GM12872 (cell line): Measurements from ENCODE around the gene MAST3.
A peak's percentile ranks its signal among the peaks of the same experiment; 100 is the strongest.

Experiments used
- TF ChIP-seq, protein P1 (sequence below): IDR thresholded peaks from 3 replicates; pipeline ENCODE4 v1.5.1; 2011; ENCODE audit warnings: low read depth, mild to moderate bottlenecking, low read length, moderate library complexity; ENCODE audit not compliant: insufficient read depth

The MAST3 gene

DNA sequence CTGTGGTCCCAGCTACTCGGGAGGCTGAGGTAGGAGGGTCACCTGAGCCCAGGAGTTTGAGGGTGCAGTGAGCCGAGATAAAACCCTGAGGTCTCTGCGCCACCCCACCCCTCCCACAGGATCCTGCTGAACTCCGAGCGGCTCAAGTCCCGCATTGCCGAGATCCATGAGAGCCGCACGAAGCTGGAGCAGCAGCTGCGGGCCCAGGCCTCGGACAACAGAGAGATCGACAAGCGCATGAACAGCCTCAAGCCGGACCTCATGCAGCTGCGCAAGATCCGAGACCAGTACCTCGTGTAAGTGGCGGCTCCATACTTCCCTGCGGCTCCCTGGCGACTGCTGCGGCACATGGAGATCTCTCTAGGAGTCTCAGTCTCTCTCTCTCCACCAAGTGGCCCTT, 69.4 kb downstream of the MAST3 start:
- TF ChIP-seq, protein P1, sequence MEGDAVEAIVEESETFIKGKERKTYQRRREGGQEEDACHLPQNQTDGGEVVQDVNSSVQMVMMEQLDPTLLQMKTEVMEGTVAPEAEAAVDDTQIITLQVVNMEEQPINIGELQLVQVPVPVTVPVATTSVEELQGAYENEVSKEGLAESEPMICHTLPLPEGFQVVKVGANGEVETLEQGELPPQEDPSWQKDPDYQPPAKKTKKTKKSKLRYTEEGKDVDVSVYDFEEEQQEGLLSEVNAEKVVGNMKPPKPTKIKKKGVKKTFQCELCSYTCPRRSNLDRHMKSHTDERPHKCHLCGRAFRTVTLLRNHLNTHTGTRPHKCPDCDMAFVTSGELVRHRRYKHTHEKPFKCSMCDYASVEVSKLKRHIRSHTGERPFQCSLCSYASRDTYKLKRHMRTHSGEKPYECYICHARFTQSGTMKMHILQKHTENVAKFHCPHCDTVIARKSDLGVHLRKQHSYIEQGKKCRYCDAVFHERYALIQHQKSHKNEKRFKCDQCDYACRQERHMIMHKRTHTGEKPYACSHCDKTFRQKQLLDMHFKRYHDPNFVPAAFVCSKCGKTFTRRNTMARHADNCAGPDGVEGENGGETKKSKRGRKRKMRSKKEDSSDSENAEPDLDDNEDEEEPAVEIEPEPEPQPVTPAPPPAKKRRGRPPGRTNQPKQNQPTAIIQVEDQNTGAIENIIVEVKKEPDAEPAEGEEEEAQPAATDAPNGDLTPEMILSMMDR = no peak

DNA sequence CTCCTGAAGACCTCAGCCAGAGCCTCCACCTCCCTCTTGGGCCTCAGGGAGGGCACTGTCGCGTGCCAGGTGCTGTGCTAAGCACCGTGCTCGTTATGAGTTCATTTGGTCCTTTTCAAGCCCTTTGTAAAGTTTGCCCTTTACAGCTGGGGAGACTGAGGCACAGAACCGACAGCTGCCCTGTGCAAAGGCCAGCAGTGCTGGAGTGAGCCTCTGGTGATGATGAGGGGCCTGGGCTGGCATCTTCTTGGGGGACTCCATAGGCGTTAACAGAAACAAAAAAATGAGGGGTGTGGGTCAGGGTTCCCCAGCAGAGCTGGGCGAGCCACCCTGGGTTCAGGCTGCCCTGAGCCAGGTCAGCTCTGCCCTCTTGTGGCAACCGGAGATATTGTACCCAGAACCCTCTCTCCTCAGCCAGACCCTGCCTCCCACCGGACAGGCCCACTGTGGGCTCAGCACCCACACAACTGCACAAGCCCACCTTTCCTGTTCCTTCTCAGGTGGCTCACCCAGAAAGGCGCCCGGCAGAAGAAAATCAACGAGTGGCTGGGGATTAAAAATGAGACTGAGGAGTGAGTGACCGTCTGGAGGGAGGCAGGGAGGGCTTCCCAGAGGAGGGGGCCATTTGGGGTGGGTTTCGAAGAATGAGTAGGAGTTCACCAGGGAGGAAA, 70.5 kb downstream of the MAST3 start:
- TF ChIP-seq, protein P1 = peak; percentile 94

DNA sequence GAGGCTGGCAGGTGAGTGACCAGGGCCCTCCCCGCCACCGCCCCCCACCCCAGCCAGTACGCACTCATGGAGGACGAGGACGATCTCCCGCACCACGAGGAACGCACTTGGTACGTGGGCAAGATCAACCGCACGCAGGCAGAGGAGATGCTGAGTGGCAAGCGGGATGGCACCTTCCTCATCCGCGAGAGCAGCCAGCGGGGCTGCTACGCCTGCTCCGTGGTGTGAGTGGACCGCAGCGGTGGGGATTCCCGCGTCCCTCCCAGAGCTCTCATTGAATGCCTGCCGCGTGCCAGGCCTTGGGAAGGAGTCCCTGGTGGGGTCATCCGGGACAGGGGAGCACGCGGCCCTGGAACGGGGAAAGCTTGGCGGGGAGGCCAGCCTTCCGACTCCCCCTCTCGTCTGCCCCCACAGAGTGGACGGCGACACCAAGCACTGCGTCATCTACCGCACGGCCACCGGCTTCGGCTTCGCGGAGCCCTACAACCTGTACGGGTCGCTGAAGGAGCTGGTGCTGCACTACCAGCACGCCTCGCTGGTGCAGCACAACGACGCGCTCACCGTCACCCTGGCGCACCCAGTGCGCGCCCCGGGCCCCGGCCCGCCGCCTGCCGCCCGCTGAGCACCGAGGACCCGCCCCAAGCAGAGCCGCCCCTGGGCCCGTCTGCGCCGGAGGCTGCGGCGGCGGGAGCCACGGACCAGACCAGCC, 71.2 kb downstream of the MAST3 start:
- TF ChIP-seq, protein P1 = no peak

DNA sequence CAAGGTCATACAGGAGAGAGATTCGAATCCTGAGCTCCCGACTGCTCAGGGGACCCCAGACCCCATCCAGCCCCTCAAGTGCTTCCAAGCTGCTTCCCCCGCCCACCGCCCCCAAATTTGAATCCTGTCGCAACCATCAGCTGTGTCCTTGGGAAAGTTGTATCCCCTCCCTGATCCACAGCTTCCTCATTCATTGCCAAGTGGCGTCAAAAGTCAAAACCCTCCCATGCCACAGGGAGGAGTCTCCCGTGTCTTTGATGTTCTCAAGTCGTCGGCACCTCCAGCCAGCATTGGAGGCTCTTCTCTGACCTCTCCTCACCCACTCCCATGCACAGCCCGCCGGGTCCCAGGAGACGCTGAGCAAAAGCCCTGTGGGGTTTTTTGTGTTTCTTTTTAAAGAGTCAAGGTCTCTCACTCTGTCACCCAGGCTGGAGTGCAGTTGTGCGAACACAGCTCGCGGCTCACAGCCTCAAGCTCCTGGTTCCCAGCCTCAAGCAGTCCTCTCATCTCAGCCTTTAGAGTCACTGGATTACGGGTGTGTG, 73.2 kb downstream of the MAST3 start:
- TF ChIP-seq, protein P1 = no peak

DNA sequence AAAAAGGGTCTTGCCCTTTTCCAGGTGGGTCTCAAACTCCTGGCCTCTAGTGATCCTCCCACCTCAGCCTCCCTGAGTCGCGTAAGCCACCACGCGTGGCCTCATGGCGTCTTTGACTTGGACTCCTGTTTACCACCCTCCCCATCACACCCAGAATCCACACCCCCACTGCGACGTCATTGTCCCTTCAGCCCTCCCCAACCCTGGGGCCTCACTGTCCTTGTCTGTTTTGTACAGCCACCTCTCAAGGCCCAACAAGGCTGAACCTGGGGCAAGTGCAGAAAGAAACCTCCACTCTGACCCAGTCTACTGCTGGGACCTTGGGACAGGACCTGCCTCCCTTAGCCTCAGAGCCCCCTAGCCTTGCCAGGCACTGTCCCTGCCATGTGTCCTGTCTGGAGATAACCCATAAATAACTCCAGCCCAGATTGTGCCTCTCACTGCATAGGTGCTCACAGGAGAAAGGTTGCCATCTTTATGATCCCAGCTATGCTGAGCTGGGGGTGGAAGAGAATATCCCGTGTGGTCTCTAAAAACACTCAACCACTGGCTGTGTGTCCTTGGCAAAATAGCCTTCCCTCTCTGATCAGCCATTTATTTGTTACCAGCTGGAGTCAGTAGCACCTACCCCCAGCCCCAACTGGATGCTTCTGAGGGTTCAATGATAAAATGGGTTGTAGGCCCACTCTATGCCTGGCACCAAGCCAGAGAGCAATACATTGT, 74.2 kb downstream of the MAST3 start:
- TF ChIP-seq, protein P1 = no peak

DNA sequence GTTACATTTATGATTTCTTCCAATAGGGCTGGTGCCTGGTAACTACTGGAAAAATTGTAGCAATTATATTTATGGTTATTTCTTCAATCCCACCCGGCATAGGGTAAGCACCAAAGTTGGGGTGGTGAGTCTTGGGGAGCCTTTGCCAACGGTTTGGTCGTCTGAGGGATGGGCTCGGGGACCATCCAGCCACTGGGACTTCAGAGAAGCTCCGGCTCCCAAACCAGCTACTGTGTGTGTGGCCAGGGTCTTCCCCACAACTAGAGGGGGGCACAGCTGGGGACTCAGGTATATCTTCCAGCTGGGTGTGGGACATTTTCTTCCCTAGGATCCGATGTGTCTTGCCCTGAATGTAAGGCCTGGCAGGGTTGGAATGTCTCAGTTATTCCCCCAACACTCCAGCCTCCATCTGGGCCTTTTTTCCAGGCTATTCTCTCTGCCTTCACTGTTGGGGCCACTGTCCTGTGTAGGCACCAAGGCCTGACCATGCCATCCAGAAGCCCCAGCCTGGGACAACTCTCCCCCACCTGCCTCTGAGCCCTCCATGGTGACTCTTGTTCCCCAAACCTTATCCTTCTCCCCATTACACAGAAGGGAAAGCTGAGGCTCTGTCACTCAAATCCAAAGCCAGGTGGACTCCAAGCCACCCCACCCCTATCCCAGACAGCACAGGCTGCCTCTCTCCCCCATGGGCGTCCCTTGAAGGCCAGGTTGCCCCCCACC, 74.9 kb downstream of the MAST3 start:
- TF ChIP-seq, protein P1 = no peak
